Measurements from ENCODE around the gene CHN1. TPM values are rescaled to one million over a fixed set of nuclear protein-coding genes. Genes with fewer than 3 reads are reported as not detected.

CHN1 gene
- total RNA-seq, 2 donors from 2014 or later, result 2.2 to 2.8 TPM

GRCh38 chr2:174901075-174901474 lies 104.1 kb downstream of the CHN1 start:
- DNase-seq, result no peak
- Histone ChIP-seq H3K4me1 (no peaks in the 10 kb centered on the region), H3K27ac (no peak overlapping the region), H3K27me3 (no peaks in the 10 kb centered on the region), H3K36me3 (no peaks in the 10 kb centered on the region), H3K9me3 (no peaks in the 10 kb centered on the region), H3K9ac (ENCODE audit: low read depth in 2 of 2, low read length in 2 of 2) (no peak overlapping the region), H3K4me3 (no peak overlapping the region)
- TF ChIP-seq CTCF (IDR thresholded peaks at IDR 0.05), result no peak
- intact Hi-C loops (cut with DNase I), result no loop called here

GRCh38 chr2:174897286-174897685 lies 107.9 kb downstream of the CHN1 start:
- no peak for TF ChIP-seq CTCF (IDR thresholded peaks at IDR 0.05)
- DNase-seq, result no peak
- Histone ChIP-seq H3K9me3 (no peaks in the 10 kb centered on the region), H3K4me1 (no peaks in the 10 kb centered on the region), H3K27me3 (no peaks in the 10 kb centered on the region), H3K9ac (ENCODE audit: low read depth in 2 of 2, low read length in 2 of 2) (no peak overlapping the region), H3K36me3 (no peaks in the 10 kb centered on the region), H3K27ac (no peak overlapping the region), H3K4me3 (no peak overlapping the region)
- intact Hi-C loops (cut with DNase I), result no loop called here

- H3K4me1 ChIP-seq, result no peaks in the 10 kb centered on the region
- intact Hi-C loops (cut with DNase I), result no loop called here
- no peak overlapping the region for H3K9ac ChIP-seq (ENCODE audit: low read depth in 2 of 2, low read length in 2 of 2)
- no peak for DNase-seq
- H3K27ac ChIP-seq, result no peak overlapping the region
- TF ChIP-seq CTCF (IDR thresholded peaks at IDR 0.05), result no peak
- H3K27me3 ChIP-seq, result no peaks in the 10 kb centered on the region
- no peaks in the 10 kb centered on the region for H3K36me3 ChIP-seq
- H3K4me3 ChIP-seq, result no peak overlapping the region
- H3K9me3 ChIP-seq, result no peaks in the 10 kb centered on the region
Observed at GRCh38 chr2:174893018-174893417, 112.2 kb downstream of the CHN1 start.

GRCh38 chr2:174892546-174892945 lies 112.6 kb downstream of the CHN1 start:
- intact Hi-C loops (cut with DNase I), result no loop called here
- no peak for DNase-seq
- no peak overlapping the region for H3K27ac ChIP-seq
- H3K9ac ChIP-seq (ENCODE audit: low read depth in 2 of 2, low read length in 2 of 2), result no peak overlapping the region
- H3K27me3 ChIP-seq, result no peaks in the 10 kb centered on the region
- no peaks in the 10 kb centered on the region for H3K9me3 ChIP-seq
- no peak for TF ChIP-seq CTCF (IDR thresholded peaks at IDR 0.05)
- H3K36me3 ChIP-seq, result no peaks in the 10 kb centered on the region
- no peak overlapping the region for H3K4me3 ChIP-seq
- no peaks in the 10 kb centered on the region for H3K4me1 ChIP-seq

- H3K9ac ChIP-seq (ENCODE audit: low read depth in 2 of 2, low read length in 2 of 2), result no peak overlapping the region
Observed at GRCh38 chr2:174888646-174889271, 116.4 kb downstream of the CHN1 start.

More at GRCh38 chr2:174888646-174889271, 116.4 kb downstream of the CHN1 start:
- no peak for TF ChIP-seq CTCF (IDR thresholded peaks at IDR 0.05)
- Histone ChIP-seq H3K27ac (no peak overlapping the region), H3K9me3 (no peaks in the 10 kb centered on the region), H3K4me3 (no peak overlapping the region), H3K27me3 (no peaks in the 10 kb centered on the region), H3K4me1 (no peaks in the 10 kb centered on the region), H3K36me3 (no peaks in the 10 kb centered on the region)
- DNase-seq, result no peak
- intact Hi-C loops (cut with DNase I), result no loop called here

Measured in colonic mucosa (tissue), 4 donors.